Measurements from ENCODE around the gene DNAJC7. TPM values are rescaled to one million over a fixed set of nuclear protein-coding genes. Genes with fewer than 3 reads are reported as not detected.

Gene DNAJC7
- total RNA-seq, 1 experiment from 2014 or later: 72.0 TPM

DNA sequence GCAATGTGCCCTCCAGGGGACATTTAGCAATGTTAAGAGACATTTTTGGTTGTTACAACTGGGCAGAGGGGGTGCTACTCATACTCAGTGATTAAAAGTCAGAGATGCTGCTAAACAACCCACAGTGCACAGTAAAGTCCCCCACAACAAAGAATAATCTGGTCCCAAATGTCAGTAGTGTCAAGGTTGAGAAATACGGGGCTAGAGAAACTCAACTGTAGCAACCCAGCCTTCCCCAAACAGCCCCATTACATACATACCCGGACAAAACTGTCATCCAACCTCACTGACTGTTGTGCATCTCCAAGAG is 20.4 kb downstream of the DNAJC7 start:
- BruUV-seq (replicated peaks): no TSS peak
- H3K4me3 ChIP-seq (ENCODE audit: low read depth in 2 of 2, low read length in 2 of 2): no peak overlapping the region
- peaks cover 7% of the 10 kb centered on the region; the same call in 1 of the 2 replicates for H3K36me3 ChIP-seq (ENCODE audit: control insufficient read depth, insufficient read depth, low read length)
- DNase-seq (ENCODE audit: low read depth, low spot score) (no peak), ATAC-seq (no peak)
- H3K27me3 ChIP-seq (ENCODE audit: control insufficient read depth, insufficient read depth, low read length): no peaks in the 10 kb centered on the region
- CTCF ChIA-PET: no interaction called here
- H3K27ac ChIP-seq (ENCODE audit: low read length): no peak overlapping the region
- intact Hi-C loops (cut with micrococcal nuclease; ENCODE audit: unreplicated experiment) (no loop called here), in situ Hi-C loops (cut with HindIII; ENCODE audit: low pct_unique_long_range_greater_than_20kb, low sequenced_read_pairs) (no loop called here)
- POLR2A ChIA-PET: no interaction called here
- no peaks in the 10 kb centered on the region for H3K9me3 ChIP-seq (ENCODE audit: control insufficient read depth, insufficient read depth, low read depth, low read length)
- TF ChIP-seq REST (IDR thresholded peaks at IDR 0.05; ENCODE audit: insufficient read depth in 1 of 2, low read depth in 2 of 2, low read length in 1 of 2) (no peak), POLR2AphosphoS5 (IDR thresholded peaks at IDR 0.05; ENCODE audit: low read depth, low read length) (no peak), CTCF (IDR thresholded peaks at IDR 0.05) (no peak), SIN3A (IDR thresholded peaks at IDR 0.05; ENCODE audit: borderline replicate concordance, insufficient read depth, low read depth, low read length) (no peak), TCF7L2 (IDR thresholded peaks at IDR 0.05; ENCODE audit: low read depth, low read length) (no peak)
- H3K4me1 ChIP-seq (ENCODE audit: control insufficient read depth, insufficient read depth, low read length): no peaks in the 10 kb centered on the region

GRCh38 chr17:41992576-41992975 is 24.7 kb downstream of the DNAJC7 start:
- no peak for DNase-seq (ENCODE audit: low read depth, low spot score)
- Histone ChIP-seq H3K4me1 (ENCODE audit: control insufficient read depth, insufficient read depth, low read length) (no peaks in the 10 kb centered on the region), H3K36me3 (ENCODE audit: control insufficient read depth, insufficient read depth, low read length) (peaks cover 11% of the 10 kb centered on the region; the same call in 1 of the 2 replicates), H3K27ac (ENCODE audit: low read length) (no peak overlapping the region), H3K9me3 (ENCODE audit: control insufficient read depth, insufficient read depth, low read depth, low read length) (no peaks in the 10 kb centered on the region), H3K27me3 (ENCODE audit: control insufficient read depth, insufficient read depth, low read length) (no peaks in the 10 kb centered on the region), H3K4me3 (ENCODE audit: low read depth in 2 of 2, low read length in 2 of 2) (no peak overlapping the region)
- ChIA-PET POLR2A (no interaction called here), CTCF (no interaction called here)
- intact Hi-C loops (cut with micrococcal nuclease; ENCODE audit: unreplicated experiment) (no loop called here), in situ Hi-C loops (cut with HindIII; ENCODE audit: low pct_unique_long_range_greater_than_20kb, low sequenced_read_pairs) (no loop called here)
- BruUV-seq (replicated peaks): no TSS peak
- no peak for ATAC-seq
- no peak for TF ChIP-seq POLR2AphosphoS5 (IDR thresholded peaks at IDR 0.05; ENCODE audit: low read depth, low read length)
- no peak for TF ChIP-seq SIN3A (IDR thresholded peaks at IDR 0.05; ENCODE audit: borderline replicate concordance, insufficient read depth, low read depth, low read length)
- no peak for TF ChIP-seq CTCF (IDR thresholded peaks at IDR 0.05)
- TF ChIP-seq TCF7L2 (IDR thresholded peaks at IDR 0.05; ENCODE audit: low read depth, low read length): no peak
